Esophagus squamous epithelium (tissue), 4 donors: ENCODE data around the gene AK8.

Experiments
- CTCF ChIP-seq, 6 experiments: fragments of 450-650 bp in 4 of 6; fragments of 200-600 bp in 2 of 6; sonication (generic) in 2 of 6; IDR thresholded peaks; one replicate each; pipeline ENCODE4 v1.5.1; 2016 to 2019; ENCODE audit warnings: antibody characterized with exemption in 6 of 6, mild to moderate bottlenecking in 4 of 6, moderate library complexity in 4 of 6
- POLR2A ChIP-seq, 4 donors: fragments of 450-650 bp; IDR thresholded peaks; one replicate each; pipeline ENCODE4 v1.6.1; 2017; ENCODE audit warnings: antibody characterized with exemption in 4 of 4, mild to moderate bottlenecking in 4 of 4, moderate library complexity in 3 of 4

- no peak for TF ChIP-seq CTCF (IDR thresholded peaks at IDR 0.05)
- no peak for TF ChIP-seq POLR2A (IDR thresholded peaks at IDR 0.05)
Measured at GRCh38 chr9:132749306-132749705, 128.8 kb downstream of the AK8 start.
